ENCODE data around the gene FAM200B. TPM values are rescaled to one million over a fixed set of nuclear protein-coding genes. Genes with fewer than 3 reads are reported as not detected.
A peak's percentile ranks its signal among the peaks of the same experiment; 100 is the strongest.

FAM200B gene
- total RNA-seq = 27.8 and 36.1 TPM in 2 replicates
- polyA plus RNA-seq (2012) = 47.6 TPM

- DNase-seq (ENCODE audit: low read depth) = peak; percentile 99
These were observed at the start of gene FAM200B for GRCh38 chr4:15681372-15682241. TSS of gene FAM200B (plus strand) at chr4:15681827. CDS start at chr4:15686978, 5,151 bp downstream.

GRCh38 chr4:15636818-15637217 is 44.8 kb upstream of the FAM200B start:
- DNase-seq (ENCODE audit: low read depth) = no peak

GRCh38 chr4:15638418-15638817 is 43.2 kb upstream of the FAM200B start:
- no peak for DNase-seq (ENCODE audit: low read depth)

- DNase-seq (ENCODE audit: low read depth) = no peak
These were observed 33.0 kb upstream of the FAM200B start for GRCh38 chr4:15648600-15648999.

GRCh38 chr4:15649914-15650545 is 31.6 kb upstream of the FAM200B start:
- DNase-seq (ENCODE audit: low read depth) = peak; percentile 67

- DNase-seq (ENCODE audit: low read depth) = no peak
These were observed 30.0 kb upstream of the FAM200B start for GRCh38 chr4:15651676-15652075.

GRCh38 chr4:15652191-15652590 is 29.4 kb upstream of the FAM200B start:
- DNase-seq (ENCODE audit: low read depth) = no peak

- no peak for DNase-seq (ENCODE audit: low read depth)
These were observed 28.8 kb upstream of the FAM200B start for GRCh38 chr4:15652841-15653240.

GRCh38 chr4:15653420-15653819 is 28.2 kb upstream of the FAM200B start:
- DNase-seq (ENCODE audit: low read depth) = no peak

GRCh38 chr4:15653864-15654592 is 27.6 kb upstream of the FAM200B start:
- DNase-seq (ENCODE audit: low read depth) = peak; percentile 39

- peak; percentile 46 for DNase-seq (ENCODE audit: low read depth)
These were observed 26.9 kb upstream of the FAM200B start for GRCh38 chr4:15654593-15655222.

GRCh38 chr4:15655223-15656037 is 26.2 kb upstream of the FAM200B start, which contains the start of gene FBXL5:
TSS of gene FBXL5 (minus strand) at chr4:15655357. CDS start at chr4:15655287, 70 bp downstream.
- peak; percentile 86 for DNase-seq (ENCODE audit: low read depth)

- peak; percentile 31 for DNase-seq (ENCODE audit: low read depth)
These were observed 25.6 kb upstream of the FAM200B start for GRCh38 chr4:15656038-15656470.

- DNase-seq (ENCODE audit: low read depth) = no peak
These were observed 24.3 kb upstream of the FAM200B start for GRCh38 chr4:15657366-15657765.

- DNase-seq (ENCODE audit: low read depth) = no peak
These were observed 23.4 kb upstream of the FAM200B start for GRCh38 chr4:15658136-15658770.

- no peak for DNase-seq (ENCODE audit: low read depth)
These were observed 22.8 kb upstream of the FAM200B start for GRCh38 chr4:15658781-15659180.

- no peak for DNase-seq (ENCODE audit: low read depth)
These were observed 21.7 kb upstream of the FAM200B start for GRCh38 chr4:15659768-15660570.

GRCh38 chr4:15665753-15666365 is 15.8 kb upstream of the FAM200B start:
- peak; percentile 77 for DNase-seq (ENCODE audit: low read depth)

Data from myocyte (in vitro differentiated cells).